Measurements from ENCODE around the gene PRKG1. TPM values are rescaled to one million over a fixed set of nuclear protein-coding genes. Genes with fewer than 3 reads are reported as not detected.

Gene PRKG1
- total RNA-seq, 1 donor from 2014 or later = 0.17 TPM

GRCh38 chr10:52111101-52111891 is 1037.0 kb downstream of the PRKG1 start:
- H3K4me3 ChIP-seq (ENCODE audit: low read depth, low read length) = no peak overlapping the region
- TF ChIP-seq CTCF (conservative IDR thresholded peaks at IDR 0.05; ENCODE audit: low read depth, low read length) = no peak
- DNase-seq (ENCODE audit: low read depth) = no peak

GRCh38 chr10:52115823-52116222 is 1041.5 kb downstream of the PRKG1 start:
- no peak for TF ChIP-seq CTCF (conservative IDR thresholded peaks at IDR 0.05; ENCODE audit: low read depth, low read length)
- H3K4me3 ChIP-seq (ENCODE audit: low read depth, low read length) = no peak overlapping the region
- DNase-seq (ENCODE audit: low read depth) = no peak

- no peak for DNase-seq (ENCODE audit: low read depth)
- H3K4me3 ChIP-seq (ENCODE audit: low read depth, low read length) = no peak overlapping the region
- no peak for TF ChIP-seq CTCF (conservative IDR thresholded peaks at IDR 0.05; ENCODE audit: low read depth, low read length)
These were observed 1045.2 kb downstream of the PRKG1 start for GRCh38 chr10:52119507-52119906.

- no peak for DNase-seq (ENCODE audit: low read depth)
- no peak for TF ChIP-seq CTCF (conservative IDR thresholded peaks at IDR 0.05; ENCODE audit: low read depth, low read length)
- no peak overlapping the region for H3K4me3 ChIP-seq (ENCODE audit: low read depth, low read length)
These were observed 1047.4 kb downstream of the PRKG1 start for GRCh38 chr10:52121688-52122087.

- no peak for TF ChIP-seq CTCF (conservative IDR thresholded peaks at IDR 0.05; ENCODE audit: low read depth, low read length)
- DNase-seq (ENCODE audit: low read depth) = no peak
- no peak overlapping the region for H3K4me3 ChIP-seq (ENCODE audit: low read depth, low read length)
These were observed 1053.9 kb downstream of the PRKG1 start for GRCh38 chr10:52128056-52128683.

- TF ChIP-seq CTCF (conservative IDR thresholded peaks at IDR 0.05; ENCODE audit: low read depth, low read length) = no peak
- DNase-seq (ENCODE audit: low read depth) = no peak
- no peak overlapping the region for H3K4me3 ChIP-seq (ENCODE audit: low read depth, low read length)
These were observed 1055.3 kb downstream of the PRKG1 start for GRCh38 chr10:52129410-52130178.

Data from epithelial cell of proximal tubule (primary cell).